HL-60 (cell line): ENCODE measurements around the gene CYB561D2.
A peak's percentile ranks its signal among the peaks of the same experiment; 100 is the strongest.

Source experiments
- DNase-seq, 2 experiments: peaks; one replicate each; pipeline ENCODE4 v3.0.0-alpha.2; 2010 to 2020; ENCODE audit warnings: low read depth in 1 of 2, low spot score in 1 of 2
- H3K27ac ChIP-seq: fragments of 250-450 bp; sonication (Bioruptor Pico); replicated peaks from 2 replicates; pipeline ENCODE4 v1.5.1; 2020; ENCODE audit warnings: mild to moderate bottlenecking, moderate library complexity
- H3K27me3 ChIP-seq: fragments of 250-450 bp; sonication (Bioruptor Pico); 2 replicates; pipeline ENCODE4 v1.5.1; 2021; ENCODE audit warnings: mild to moderate bottlenecking, moderate library complexity; ENCODE audit not compliant: insufficient read depth, poor library complexity, severe bottlenecking
- H3K4me3 ChIP-seq: replicated peaks from 2 replicates; pipeline ENCODE4 v1.5.1; 2011; ENCODE audit warnings: mild to moderate bottlenecking, control low read depth, low read length; ENCODE audit not compliant: insufficient read depth
- CTCF ChIP-seq: IDR thresholded peaks from one replicate; pipeline ENCODE4 v1.5.1; 2011; ENCODE audit warnings: low read length, control low read depth, inconsistent platforms; ENCODE audit not compliant: insufficient read depth
- GABPA ChIP-seq: IDR thresholded peaks from 2 replicates; pipeline ENCODE4 v1.6.1; 2012; ENCODE audit warnings: low read depth
- POLR2AphosphoS5 ChIP-seq: IDR thresholded peaks from 2 replicates; pipeline ENCODE4 v1.6.1; 2012; ENCODE audit warnings: low read depth
- REST ChIP-seq: IDR thresholded peaks from 2 replicates; pipeline ENCODE4 v1.6.1; 2012; ENCODE audit warnings: low read depth; ENCODE audit not compliant: insufficient replicate concordance
- SPI1 ChIP-seq: IDR thresholded peaks from 2 replicates; pipeline ENCODE4 v1.6.1; 2012; ENCODE audit warnings: low read depth, mild to moderate bottlenecking, borderline replicate concordance

Gene CYB561D2

GRCh38 chr3:50392101-50392715 is 41.5 kb downstream of the CYB561D2 start:
- DNase-seq, result no peak
- Histone ChIP-seq H3K27ac (no peak overlapping the region), H3K27me3 (no peaks in the 10 kb centered on the region), H3K4me3 (no peak overlapping the region)
- no peak for TF ChIP-seq SPI1
- no peak for TF ChIP-seq REST
- no peak for TF ChIP-seq GABPA
- TF ChIP-seq POLR2AphosphoS5, result no peak
- TF ChIP-seq CTCF, result no peak

- Histone ChIP-seq H3K4me3 (no peak overlapping the region), H3K27ac (no peak overlapping the region), H3K27me3 (no peaks in the 10 kb centered on the region)
- TF ChIP-seq POLR2AphosphoS5 (no peak), REST (no peak), CTCF (no peak), GABPA (no peak), SPI1 (no peak)
- no peak for DNase-seq
Observed at GRCh38 chr3:50393061-50393460, 42.4 kb downstream of the CYB561D2 start.

DNA sequence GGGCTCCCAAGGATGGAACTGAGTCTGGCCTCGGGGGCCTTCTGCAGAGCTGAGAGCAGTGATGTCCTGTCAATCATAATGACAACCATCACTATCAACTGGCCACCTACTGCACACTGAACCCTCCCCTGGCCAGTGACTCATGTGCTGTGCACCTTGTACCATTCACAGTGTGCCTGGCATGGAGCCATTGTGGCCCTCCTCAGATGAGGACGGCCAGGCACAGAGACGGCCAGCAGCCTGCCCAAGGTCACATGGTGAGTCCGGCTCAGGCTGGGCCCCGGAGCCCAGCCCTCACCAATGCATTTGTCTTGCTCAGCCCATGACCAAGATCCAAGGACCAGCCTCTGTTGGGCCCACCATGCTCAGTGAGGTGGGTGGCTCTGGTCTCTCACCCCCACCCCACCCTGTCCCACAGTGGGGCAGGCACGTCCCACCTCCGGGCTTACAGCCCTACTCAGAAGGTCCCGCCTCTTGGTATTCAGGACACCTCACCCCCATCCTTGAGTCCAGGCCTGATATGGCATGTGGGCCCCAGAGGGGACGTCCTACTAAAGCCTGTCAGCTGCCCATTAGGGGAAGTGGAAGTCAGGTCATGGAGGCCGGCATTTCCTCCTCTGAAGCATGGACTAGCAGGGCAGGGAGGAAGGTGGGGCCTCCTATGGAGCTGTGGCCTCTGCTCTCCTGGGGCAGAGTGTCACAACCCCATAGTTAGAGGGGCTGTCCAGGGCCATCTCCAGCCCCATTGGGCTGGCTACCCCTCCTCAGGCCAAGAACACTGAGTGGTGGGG is 44.6 kb downstream of the CYB561D2 start:
- DNase-seq, result peak; percentile 37 to 46
- Histone ChIP-seq H3K27me3 (peaks cover 3% of the 10 kb centered on the region), H3K27ac (no peak overlapping the region), H3K4me3 (no peak overlapping the region)
- TF ChIP-seq POLR2AphosphoS5, result no peak
- TF ChIP-seq SPI1, result peak; percentile 59; the same call in 1 of the 2 replicates

- no peak for DNase-seq
- Histone ChIP-seq H3K4me3 (no peak overlapping the region), H3K27ac (no peak overlapping the region), H3K27me3 (peaks cover 4% of the 10 kb centered on the region)
- no peak for TF ChIP-seq POLR2AphosphoS5
- no peak for TF ChIP-seq SPI1
- no peak for TF ChIP-seq GABPA
- TF ChIP-seq REST, result no peak
- TF ChIP-seq CTCF, result no peak
Observed at GRCh38 chr3:50396502-50396901, 45.8 kb downstream of the CYB561D2 start.
